ENCODE results near the gene CLIC3.
A peak's percentile ranks its signal among the peaks of the same experiment; 100 is the strongest.

Gene CLIC3

GRCh38 chr9:136997830-136998234 lies 1.5 kb upstream of the CLIC3 start:
- no peak for DNase-seq

GRCh38 chr9:136997371-136997770 lies 1.0 kb upstream of the CLIC3 start:
- no peak for DNase-seq

GRCh38 chr9:136995772-136996311 lies 526 bp downstream of the CLIC3 start:
- DNase-seq, result no peak

- DNase-seq, result no peak
Observed at GRCh38 chr9:136995362-136995761, 1.0 kb downstream of the CLIC3 start.

- no peak for DNase-seq
Observed at GRCh38 chr9:136994888-136995230, 1.5 kb downstream of the CLIC3 start.

- no peak for DNase-seq
Observed at GRCh38 chr9:136994180-136994887, 2.0 kb downstream of the CLIC3 start.

GRCh38 chr9:136992819-136993369 lies 3.5 kb downstream of the CLIC3 start:
- DNase-seq, result no peak

- DNase-seq, result peak; percentile 97
Observed at GRCh38 chr9:136991993-136992818, 4.2 kb downstream of the CLIC3 start, which contains the start of gene PAXX. TSS of gene PAXX (plus strand) at chr9:136992422. CDS start at chr9:136992444, 22 bp downstream.

GRCh38 chr9:136990242-136990911 lies 6.0 kb downstream of the CLIC3 start:
- DNase-seq, result no peak

- no peak for DNase-seq
Observed at GRCh38 chr9:136988872-136989271, 7.5 kb downstream of the CLIC3 start.

- DNase-seq, result no peak
Observed at GRCh38 chr9:136985853-136986252, 10.5 kb downstream of the CLIC3 start.

GRCh38 chr9:136985027-136985602 lies 11.3 kb downstream of the CLIC3 start:
- DNase-seq, result no peak

- no peak for DNase-seq
Observed at GRCh38 chr9:136984464-136985026, 11.8 kb downstream of the CLIC3 start.

GRCh38 chr9:136983656-136984314 lies 12.6 kb downstream of the CLIC3 start:
- no peak for DNase-seq

GRCh38 chr9:136983167-136983566 lies 13.2 kb downstream of the CLIC3 start:
- no peak for DNase-seq

- DNase-seq, result no peak
Observed at GRCh38 chr9:136982232-136983051, 13.9 kb downstream of the CLIC3 start, which contains the start of gene LCNL1. TSS of gene LCNL1 (plus strand) at chr9:136982993. CDS start at chr9:136983587, 594 bp downstream.

GRCh38 chr9:136981588-136982231 lies 14.7 kb downstream of the CLIC3 start:
- no peak for DNase-seq

GRCh38 chr9:136980669-136981478 lies 15.5 kb downstream of the CLIC3 start:
- no peak for DNase-seq

Measured in hematopoietic multipotent progenitor cell treated with erythropoietin and hydrocortisone succinate and interleukin-3 and kit ligand, for 4 days (in vitro differentiated cells).